Peyer's patch (tissue), 4 donors: ENCODE measurements around the gene AASDHPPT. TPM values are rescaled to one million over a fixed set of nuclear protein-coding genes. Genes with fewer than 3 reads are reported as not detected.

Experiments
- DNase-seq, 3 donors: peaks; one replicate each; pipeline ENCODE4 v3.0.0-alpha.2; 2017 to 2019
- H3K27ac ChIP-seq, 4 donors: fragments of 200-600 bp; sonication (generic); one replicate each; pipeline ENCODE4 v1.5.1; 2016 to 2019
- H3K27me3 ChIP-seq, 2 donors: fragments of 200-600 bp; sonication (generic); one replicate each; pipeline ENCODE4 v1.5.1; 2019
- H3K36me3 ChIP-seq, 3 donors: fragments of 200-600 bp; sonication (generic); one replicate each; pipeline ENCODE4 v1.5.1; 2016 to 2019
- H3K4me1 ChIP-seq, 4 donors: fragments of 200-600 bp; sonication (generic); one replicate each; pipeline ENCODE4 v1.5.1; 2016 to 2019
- H3K4me3 ChIP-seq, 4 donors: fragments of 200-600 bp; sonication (generic); 1 replicate in 3 of 4; 2 replicates in 1 of 4; pipeline ENCODE4 v1.5.1; 2016 to 2019; ENCODE audit warnings: mild to moderate bottlenecking in 1 of 4
- H3K9me3 ChIP-seq, 4 donors: fragments of 200-600 bp; sonication (generic); one replicate each; pipeline ENCODE4 v1.5.1; 2016 to 2019; ENCODE audit warnings: mild to moderate bottlenecking in 1 of 4
- POLR2A ChIP-seq, 2 donors: fragments of 450-650 bp; IDR thresholded peaks; one replicate each; pipeline ENCODE4 v1.5.1; 2017; ENCODE audit warnings: antibody characterized with exemption in 2 of 2, mild to moderate bottlenecking in 2 of 2, moderate library complexity in 2 of 2
- total RNA-seq, 4 donors: library from RNA; depleted of rRNA; stranded (reverse); fragments of >200 nt; gene quantifications; one replicate each; pipeline ENCODE4 v1.1.0, GENCODE V29; 2016
- TF ChIP-seq, protein P1 (sequence below), 6 experiments: fragments of 450-650 bp in 4 of 6; fragments of 200-600 bp in 2 of 6; sonication (generic) in 1 of 6; IDR thresholded peaks; one replicate each; pipeline ENCODE4 v1.5.1; 2017 to 2019; ENCODE audit warnings: antibody characterized with exemption in 6 of 6, mild to moderate bottlenecking in 3 of 6, moderate library complexity in 1 of 6

The AASDHPPT gene
- total RNA-seq, 4 donors from 2014 or later = 17.9 to 25.6 (median 22.6) TPM

DNA sequence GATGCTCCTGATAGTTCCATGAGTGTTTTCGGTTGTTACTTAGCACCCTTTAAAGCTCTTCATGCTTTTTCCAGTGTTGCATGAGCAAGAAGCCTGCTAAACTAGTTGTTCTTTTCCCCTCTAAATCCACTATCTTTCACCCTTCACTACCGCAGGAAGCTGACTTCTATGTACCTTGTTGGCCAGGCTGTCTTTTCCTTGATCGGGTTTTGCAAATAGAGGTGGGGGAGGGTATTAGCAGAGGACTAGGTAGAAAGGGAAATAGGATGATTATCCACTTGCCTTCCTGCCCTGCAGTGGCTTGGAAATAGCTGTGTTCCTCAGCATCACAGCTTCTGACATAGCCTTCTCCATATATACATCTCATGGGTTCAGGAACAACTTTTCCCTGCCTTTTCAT is 23.9 kb downstream of the AASDHPPT start:
- DNase-seq = no peak
- no peaks in the 10 kb centered on the region for H3K27me3 ChIP-seq
- no peak overlapping the region for H3K27ac ChIP-seq
- no peak overlapping the region for H3K4me3 ChIP-seq
- peaks cover 0 to 16% (median 0%) of the 10 kb centered on the region in 3 donors for H3K36me3 ChIP-seq
- no peaks in the 10 kb centered on the region for H3K9me3 ChIP-seq
- TF ChIP-seq, protein P1, sequence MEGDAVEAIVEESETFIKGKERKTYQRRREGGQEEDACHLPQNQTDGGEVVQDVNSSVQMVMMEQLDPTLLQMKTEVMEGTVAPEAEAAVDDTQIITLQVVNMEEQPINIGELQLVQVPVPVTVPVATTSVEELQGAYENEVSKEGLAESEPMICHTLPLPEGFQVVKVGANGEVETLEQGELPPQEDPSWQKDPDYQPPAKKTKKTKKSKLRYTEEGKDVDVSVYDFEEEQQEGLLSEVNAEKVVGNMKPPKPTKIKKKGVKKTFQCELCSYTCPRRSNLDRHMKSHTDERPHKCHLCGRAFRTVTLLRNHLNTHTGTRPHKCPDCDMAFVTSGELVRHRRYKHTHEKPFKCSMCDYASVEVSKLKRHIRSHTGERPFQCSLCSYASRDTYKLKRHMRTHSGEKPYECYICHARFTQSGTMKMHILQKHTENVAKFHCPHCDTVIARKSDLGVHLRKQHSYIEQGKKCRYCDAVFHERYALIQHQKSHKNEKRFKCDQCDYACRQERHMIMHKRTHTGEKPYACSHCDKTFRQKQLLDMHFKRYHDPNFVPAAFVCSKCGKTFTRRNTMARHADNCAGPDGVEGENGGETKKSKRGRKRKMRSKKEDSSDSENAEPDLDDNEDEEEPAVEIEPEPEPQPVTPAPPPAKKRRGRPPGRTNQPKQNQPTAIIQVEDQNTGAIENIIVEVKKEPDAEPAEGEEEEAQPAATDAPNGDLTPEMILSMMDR (IDR thresholded peaks at IDR 0.05) = no peak
- TF ChIP-seq POLR2A (IDR thresholded peaks at IDR 0.05) = no peak
- no peaks in the 10 kb centered on the region for H3K4me1 ChIP-seq

DNA sequence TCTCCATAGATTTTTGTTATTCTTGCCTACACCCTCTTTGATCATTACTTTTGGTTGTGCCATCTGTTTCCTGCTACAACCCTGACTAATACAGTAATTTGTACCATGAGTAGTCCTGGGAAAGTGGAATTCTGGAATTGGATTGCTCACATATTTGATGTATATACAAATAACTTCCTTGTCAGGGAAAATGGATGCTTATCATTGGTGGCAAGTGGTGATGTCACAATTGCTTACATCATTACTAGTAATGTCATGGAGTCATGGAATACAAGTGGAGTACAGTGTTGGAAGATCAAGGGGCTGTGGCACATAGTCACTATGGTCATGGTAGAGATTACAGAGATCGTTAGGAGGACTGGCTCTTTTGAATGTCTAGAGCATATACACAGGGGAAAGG is 24.4 kb downstream of the AASDHPPT start:
- Histone ChIP-seq H3K27ac (no peak overlapping the region), H3K4me1 (no peaks in the 10 kb centered on the region), H3K27me3 (no peaks in the 10 kb centered on the region), H3K4me3 (no peak overlapping the region), H3K36me3 (peaks cover 0 to 11% (median 0%) of the 10 kb centered on the region in 3 donors), H3K9me3 (no peaks in the 10 kb centered on the region)
- DNase-seq = no peak
- TF ChIP-seq, protein P1 (IDR thresholded peaks at IDR 0.05) = no peak
- TF ChIP-seq POLR2A (IDR thresholded peaks at IDR 0.05) = no peak

DNA sequence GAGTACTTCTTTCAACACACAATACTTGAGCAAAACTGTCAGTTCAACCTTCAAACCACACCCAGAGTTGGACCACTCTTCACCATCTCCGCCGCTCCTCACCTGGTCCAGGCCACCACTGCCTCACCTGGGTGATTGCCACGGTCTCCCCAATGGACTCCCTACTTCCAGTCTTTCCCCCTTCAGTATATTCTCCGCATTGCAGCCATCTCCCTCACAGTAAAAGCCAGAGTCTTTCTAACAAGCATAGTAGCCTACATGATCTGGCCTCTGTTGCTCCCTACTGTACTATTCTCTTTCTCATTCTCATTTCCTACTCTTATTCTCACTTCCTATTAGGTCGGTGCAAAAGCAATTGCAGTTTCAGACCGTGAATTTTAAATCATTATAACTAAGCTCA is 28.5 kb downstream of the AASDHPPT start:
- no peaks in the 10 kb centered on the region for H3K27me3 ChIP-seq

DNA sequence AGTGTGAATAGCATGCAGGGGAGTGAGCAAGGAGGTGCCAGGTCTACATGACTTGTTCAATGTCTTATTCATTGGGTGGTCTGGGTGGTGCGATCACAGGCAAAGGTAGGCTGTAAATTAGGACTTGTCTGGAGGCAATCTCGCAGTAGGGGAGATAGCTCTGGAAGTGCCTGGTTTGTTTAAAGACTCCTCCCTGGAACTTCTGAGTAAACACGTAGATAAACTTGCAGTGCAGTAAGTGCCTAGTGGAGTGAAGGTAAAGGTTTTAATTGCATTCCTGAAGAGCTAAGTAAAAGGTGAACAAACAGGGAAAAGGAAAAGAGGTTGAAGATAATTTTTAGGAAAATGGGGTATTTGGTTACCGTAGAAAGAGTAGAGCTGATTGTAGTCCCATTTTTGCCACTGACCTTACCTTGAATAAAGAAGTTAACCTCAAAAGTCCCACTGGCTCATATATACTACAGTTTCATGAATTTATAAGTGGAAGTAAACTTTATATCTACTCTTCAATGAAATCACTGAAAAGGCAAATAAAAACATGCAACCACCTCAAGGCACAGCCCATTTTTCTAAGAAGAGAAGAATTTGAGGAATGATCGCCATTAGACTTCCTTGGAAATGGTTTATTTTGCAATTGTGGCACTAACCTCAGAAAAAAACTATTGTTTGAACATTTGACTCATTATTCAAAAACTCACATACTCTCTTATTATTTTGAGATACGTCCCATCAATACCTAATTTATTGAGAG is 44.3 kb downstream of the AASDHPPT start:
- Histone ChIP-seq H3K36me3 (no peaks in the 10 kb centered on the region), H3K27me3 (no peaks in the 10 kb centered on the region), H3K27ac (no peak overlapping the region), H3K4me3 (no peak overlapping the region), H3K4me1 (no peaks in the 10 kb centered on the region), H3K9me3 (no peaks in the 10 kb centered on the region)
- TF ChIP-seq, protein P1 (IDR thresholded peaks at IDR 0.05) = no peak
- TF ChIP-seq POLR2A (IDR thresholded peaks at IDR 0.05) = no peak
- DNase-seq = no peak

More for the DNA sequence above, 28.5 kb downstream of the AASDHPPT start:
- no peaks in the 10 kb centered on the region for H3K36me3 ChIP-seq
- H3K27ac ChIP-seq = no peak overlapping the region
- no peaks in the 10 kb centered on the region for H3K4me1 ChIP-seq
- no peak overlapping the region for H3K4me3 ChIP-seq
- DNase-seq = no peak
- no peaks in the 10 kb centered on the region for H3K9me3 ChIP-seq
- no peak for TF ChIP-seq POLR2A (IDR thresholded peaks at IDR 0.05)
- TF ChIP-seq, protein P1 (IDR thresholded peaks at IDR 0.05) = no peak

DNA sequence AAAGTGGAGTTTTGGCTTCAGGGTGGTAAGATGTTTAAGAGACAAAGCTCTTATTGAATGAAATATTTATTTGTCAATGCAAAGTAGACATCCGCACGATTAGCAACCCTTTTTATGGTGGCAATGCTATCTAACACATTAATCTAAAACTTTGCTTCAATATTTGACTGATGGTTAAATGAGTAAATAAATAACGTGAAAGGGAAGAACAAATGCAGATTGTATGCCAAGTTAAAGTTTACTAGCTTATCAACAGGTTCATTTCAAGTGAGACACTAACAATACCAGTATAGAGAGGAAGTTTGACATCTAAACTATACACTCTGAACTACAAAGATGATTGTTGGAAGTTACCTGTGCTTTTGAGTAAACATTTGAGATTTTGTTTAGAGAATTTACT is 50.1 kb downstream of the AASDHPPT start:
- no peak for TF ChIP-seq POLR2A (IDR thresholded peaks at IDR 0.05)
- TF ChIP-seq, protein P1 (IDR thresholded peaks at IDR 0.05) = no peak
- no peaks in the 10 kb centered on the region for H3K4me1 ChIP-seq
- no peaks in the 10 kb centered on the region for H3K9me3 ChIP-seq
- no peaks in the 10 kb centered on the region for H3K27me3 ChIP-seq
- H3K36me3 ChIP-seq = no peaks in the 10 kb centered on the region
- no peak overlapping the region for H3K4me3 ChIP-seq
- H3K27ac ChIP-seq = no peak overlapping the region
- no peak for DNase-seq
